NCI-H526 treated with DMSO at 0.1 percent for 48 hours (cell line): ENCODE data around the gene CSRP1.
"Not testable (repeated sequence)": the region's sequence is repeated elsewhere in the genome, so short reads cannot be mapped to it uniquely, and the experiment has no call there.

Source experiments
- DNase-seq: peaks from one replicate; lab custom pipeline; 2025; lab: John Stamatoyannopoulos, UW

CSRP1 gene

DNA sequence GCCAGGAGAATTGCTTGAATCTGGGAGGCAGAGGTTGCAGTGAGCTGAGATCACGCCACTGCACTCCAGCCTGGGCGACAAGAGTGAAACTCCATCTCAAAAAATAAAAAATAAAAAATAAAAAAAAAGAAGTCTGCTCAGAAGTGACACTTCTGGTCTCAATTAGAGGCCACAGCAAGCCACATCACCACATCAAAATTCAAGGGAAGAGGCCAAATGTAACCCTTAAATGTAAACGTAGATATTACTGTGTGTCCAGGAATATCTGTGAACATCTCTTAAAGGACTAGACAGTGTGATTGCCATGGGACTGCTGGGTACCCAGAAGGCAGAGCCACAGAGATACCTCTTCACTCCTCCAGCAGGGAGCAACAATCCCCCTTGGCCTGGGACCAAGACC lies 28.3 kb downstream of the CSRP1 start:
- not testable (repeated sequence) for DNase-seq

DNA sequence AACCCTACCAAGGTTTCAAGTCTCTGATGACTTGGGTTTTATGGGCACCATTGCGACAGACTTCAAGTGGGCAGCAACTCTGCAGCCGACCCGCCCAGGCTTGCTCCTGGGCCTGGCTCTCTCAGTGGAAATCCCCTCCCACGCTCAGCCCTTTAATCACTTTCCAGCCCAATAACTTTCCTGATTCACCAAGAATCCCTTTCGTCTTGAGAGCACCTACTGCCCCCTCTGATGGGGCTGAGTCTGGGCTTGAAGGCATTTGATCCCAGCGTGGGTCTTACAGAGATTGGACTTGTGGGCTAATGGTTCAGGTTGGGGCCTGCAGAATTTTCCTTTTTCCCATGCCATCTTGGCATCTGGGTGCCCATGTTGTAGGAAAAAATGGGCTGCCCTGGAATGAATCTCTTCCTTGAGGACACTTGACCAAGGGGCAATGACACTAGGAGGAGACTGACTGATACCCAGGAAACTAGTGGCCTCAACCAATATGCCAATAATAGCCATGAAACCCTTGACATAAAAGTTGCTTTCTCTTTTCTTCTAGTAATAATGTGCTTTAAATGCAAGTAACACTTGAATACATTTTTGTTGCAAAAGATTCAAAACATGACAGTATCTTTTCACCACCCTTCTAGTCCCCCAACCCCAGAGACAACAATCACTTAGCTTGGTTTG lies 30.1 kb downstream of the CSRP1 start:
- DNase-seq = no peak

DNA sequence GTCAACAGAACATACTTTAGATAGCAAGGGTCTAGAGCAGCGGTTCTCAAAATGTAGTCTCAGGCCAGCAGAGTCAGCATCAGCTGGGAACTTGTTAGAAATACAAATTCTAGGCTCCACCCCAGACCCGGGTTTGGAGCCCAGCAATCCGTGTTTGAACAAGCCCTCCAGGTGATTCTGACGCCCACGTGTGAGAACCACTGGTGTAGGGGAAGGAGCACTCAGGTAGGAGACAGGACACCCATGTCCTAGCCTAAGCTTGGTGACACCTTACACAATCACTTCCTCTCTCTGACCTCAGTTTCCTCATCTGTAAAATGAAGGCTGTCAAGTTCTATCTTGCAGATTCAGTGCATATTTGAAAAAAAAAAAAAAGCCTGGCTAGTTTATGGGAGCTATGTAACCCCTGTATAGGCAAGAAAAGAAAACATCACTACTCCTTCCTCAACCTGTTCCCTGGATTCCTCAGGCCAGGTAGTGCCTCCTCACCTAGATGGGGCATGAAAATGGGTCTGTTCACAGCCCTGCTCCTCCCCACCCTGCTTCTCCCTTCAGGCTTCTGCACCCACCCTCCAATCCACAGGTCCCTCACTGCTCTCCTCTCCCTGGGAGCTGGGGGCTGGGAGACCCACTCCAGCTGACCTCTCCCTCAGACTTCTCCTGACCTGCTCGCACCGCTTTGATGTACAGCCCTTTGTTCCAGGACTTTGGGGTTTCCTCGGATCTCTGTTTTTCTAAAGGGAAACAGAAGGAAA lies 30.8 kb downstream of the CSRP1 start:
- no peak for DNase-seq

DNA sequence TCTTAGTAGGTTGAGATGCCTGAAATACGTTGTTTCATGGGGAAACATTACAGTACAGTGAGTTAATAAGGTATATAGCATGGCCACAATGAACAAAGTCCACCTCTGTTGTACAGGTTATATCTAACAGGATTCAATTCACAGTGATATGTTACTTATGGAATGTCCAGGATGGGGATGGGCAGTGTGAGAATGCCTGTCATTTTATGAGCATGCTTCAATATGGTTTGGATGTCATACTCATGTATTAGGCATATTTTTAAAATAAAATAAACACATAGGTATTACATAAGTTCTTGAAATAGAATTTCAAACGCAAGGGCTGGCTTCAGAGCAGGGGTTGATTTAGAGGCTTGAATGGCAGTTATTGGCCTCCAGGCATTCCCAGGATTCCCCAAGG lies 31.8 kb downstream of the CSRP1 start:
- DNase-seq = no peak

DNA sequence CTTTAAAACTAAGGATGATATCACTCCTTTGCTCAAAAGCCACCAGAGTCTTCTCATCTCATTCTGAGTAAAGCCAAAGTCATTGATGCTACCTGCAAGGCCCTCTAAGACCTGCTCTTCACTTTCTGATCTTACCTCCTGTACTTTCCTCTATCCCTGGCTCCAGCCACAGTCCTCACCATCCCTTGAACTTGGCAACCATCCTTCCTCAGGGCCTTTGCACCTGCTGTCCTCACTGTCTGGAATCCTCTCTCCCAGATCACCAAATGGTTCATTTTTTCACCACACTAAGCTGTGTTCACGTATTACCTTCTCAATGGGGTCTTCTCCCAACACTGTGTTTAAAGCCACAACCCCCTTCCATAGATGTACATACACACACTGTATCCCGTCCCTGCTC lies 33.6 kb downstream of the CSRP1 start:
- no peak for DNase-seq

DNA sequence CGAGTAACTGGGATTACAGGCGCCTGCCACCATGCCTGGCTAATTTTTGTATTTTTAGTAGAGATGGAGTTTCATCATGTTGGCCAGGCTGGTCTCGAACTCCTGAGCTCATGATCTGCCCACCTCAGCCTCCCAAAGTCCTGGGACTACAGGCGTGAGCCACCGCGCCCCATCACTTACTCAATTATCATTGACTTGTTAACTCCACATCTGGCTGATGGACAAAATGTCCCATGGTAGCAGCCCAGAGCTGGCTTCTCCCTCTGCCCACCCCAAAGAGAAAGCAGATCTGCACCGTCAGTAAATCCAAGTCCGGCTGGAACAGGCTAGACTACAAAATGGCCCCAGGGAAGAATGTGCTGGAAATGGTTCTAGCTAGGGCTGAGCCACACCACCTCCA lies 34.6 kb downstream of the CSRP1 start:
- DNase-seq = not testable (repeated sequence)

DNA sequence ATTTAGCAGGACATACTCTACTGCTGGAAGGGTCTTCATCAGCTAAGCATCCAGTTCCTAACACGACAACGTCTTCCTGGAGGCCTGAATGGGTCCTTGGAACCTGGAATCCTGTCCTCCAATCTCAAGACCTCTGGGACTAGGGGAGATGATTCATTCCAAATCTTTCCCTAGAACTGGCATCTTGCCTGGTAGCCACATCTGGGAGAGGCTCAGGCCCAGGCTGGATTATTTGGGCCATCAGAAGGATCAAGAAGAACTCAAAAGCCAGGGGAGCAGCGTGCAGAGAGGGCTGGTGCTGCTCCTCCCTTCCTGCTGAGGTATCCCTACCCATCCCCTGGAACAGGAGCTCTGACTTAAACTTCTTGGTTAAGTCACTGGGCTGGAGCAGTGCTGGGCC lies 35.2 kb downstream of the CSRP1 start:
- no peak for DNase-seq

DNA sequence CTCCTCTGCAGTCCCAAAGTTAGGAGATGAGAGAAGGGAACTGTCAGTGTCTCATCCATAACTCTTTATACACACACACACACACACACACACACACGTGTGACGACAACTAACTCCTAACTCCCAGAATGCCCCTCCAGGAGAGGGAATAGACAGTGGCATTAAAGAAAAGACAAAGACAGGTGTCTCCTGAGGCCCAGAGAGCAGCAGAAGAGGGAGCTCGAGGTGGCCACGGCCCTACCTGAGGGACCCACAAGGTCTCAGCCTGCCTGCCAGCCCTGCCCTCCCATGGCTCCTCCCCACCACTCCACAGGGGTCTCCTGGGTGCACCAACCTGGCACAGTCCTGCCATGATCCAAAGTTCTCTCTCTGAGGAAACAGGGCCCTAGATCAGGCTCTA lies 36.3 kb downstream of the CSRP1 start:
- no peak for DNase-seq

DNA sequence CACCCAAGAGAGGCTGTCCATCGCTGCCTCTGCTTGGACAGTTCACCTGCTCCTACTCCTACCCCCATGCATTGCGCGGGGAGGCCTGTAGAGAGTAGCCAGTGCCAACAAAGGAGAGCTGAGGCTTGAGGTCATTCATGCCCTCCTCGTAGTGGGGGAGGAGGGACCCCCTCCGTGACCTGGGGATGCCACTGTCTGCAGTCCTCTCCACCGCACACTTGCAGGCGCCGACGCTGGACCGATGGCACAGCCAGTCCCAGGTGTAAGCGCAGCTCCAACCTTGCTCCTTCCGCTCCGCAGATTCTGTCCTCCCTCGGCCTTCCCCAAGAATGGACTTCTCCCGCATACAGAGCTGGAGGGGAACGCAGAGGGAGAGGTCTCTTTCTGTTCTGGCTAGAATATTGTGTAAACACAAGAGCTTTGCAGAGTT lies 37.3 kb downstream of the CSRP1 start:
- no peak for DNase-seq

DNA sequence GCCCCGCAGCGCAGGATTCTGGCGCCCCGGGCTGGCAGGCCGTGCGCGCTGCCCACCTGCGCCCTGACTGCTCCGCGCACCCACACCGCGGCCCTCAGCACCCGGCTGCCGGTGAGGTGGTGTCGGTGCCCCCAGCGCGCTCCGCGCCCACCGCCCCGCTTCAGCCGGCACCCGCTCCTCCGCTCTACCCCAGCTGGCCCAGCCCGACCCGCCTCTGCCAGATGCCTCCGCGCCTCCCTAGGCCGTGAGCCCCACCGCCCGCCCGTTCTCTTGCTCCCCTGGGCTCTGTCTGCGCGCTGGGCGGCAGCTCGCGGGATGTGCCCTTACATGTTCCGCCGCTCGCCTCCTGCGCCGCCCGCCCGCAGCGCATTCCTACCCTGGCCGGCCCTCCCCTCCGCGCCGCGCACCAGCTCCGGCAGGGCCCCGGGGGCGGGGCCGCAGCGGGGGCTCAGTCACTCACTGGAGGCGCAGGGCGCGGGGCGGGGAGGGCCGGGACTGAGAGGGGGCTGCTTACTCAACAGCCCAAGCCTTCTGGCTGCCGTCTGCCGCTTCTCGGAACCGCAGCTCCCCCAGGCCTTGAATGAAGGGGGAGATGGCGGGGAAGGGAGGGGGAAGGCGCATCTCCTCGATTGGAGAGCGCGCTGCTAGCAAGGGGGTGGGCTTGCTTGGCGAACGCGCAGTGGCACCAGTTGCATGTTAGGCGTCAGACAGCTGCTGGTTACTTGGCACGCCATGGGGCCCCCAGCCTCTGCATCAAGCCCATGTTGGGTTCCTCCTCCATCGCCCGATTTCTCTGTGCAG lies 37.9 kb downstream of the CSRP1 start, which contains the start of gene PHLDA3:
TSS of gene PHLDA3 (minus strand) at position 345 of the 801 bp plus-strand sequence. CDS start 402 bp downstream, outside the sequence.
- DNase-seq = peak; percentile 53

DNA sequence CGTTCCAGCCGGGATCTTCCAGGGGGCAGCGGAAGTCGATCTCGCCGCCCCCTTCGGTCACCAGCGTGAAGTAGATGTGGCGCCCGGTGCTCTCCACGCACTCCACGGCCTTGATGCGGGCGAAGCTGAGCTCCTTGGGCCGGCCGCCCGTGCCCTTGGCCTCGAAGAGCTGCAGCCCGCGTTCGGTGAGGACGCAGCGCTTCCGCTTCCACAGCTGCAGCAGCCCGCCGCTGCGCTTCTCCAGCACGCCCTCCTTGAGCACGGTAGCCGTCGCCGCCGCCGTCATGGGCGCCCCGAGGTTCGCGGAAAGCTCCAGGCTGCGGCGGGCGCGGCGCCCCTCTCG lies 38.5 kb downstream of the CSRP1 start:
- DNase-seq = no peak

DNA sequence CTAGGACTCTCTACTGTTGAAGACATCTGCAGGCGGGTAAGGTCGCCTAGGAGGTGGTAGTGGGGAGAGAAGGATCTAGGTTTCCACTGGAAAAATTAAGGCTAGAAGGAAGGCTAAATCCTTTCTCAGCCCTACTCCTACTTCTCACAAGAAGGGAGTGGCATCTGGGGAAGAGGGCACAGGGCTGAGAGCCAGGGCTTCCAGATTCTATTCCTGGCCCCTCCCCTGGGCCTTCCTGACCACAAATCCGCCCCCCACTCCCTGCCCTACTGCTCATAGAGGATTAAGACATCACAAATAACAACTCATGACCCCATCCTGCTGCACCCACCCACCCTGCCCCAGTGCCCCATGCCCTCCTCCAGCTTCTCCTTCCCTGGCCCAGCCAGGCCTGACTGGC lies 40.4 kb downstream of the CSRP1 start:
- DNase-seq = no peak

DNA sequence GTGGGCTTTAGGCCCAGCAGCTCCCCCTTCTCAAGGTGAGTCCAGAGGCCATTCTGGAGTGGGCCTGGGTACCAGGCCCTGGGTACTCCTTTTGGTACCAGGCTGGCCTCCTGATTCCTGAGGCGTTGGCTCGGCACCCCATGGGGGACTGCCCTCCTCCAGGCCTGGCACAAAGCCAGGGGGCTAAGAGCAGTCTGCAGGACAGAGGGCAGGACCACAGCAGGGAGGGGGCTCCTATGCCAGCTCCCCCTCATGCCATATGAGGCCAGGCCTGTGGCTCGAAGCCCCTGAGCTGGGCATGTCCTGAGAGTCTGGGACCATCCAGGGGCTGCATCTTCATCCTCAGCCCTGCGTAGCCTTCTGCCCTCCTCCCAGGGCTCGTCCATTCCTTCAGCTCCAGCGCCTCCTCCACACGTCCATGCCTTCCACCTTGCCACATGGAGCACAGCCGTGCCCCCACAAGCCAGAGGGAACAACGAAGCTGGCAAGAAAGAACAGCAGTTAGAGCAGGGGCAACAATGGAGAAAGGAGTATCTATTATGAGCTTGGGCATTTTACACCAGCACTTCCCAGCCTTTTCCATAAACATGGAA lies 41.1 kb downstream of the CSRP1 start:
- DNase-seq = no peak

DNA sequence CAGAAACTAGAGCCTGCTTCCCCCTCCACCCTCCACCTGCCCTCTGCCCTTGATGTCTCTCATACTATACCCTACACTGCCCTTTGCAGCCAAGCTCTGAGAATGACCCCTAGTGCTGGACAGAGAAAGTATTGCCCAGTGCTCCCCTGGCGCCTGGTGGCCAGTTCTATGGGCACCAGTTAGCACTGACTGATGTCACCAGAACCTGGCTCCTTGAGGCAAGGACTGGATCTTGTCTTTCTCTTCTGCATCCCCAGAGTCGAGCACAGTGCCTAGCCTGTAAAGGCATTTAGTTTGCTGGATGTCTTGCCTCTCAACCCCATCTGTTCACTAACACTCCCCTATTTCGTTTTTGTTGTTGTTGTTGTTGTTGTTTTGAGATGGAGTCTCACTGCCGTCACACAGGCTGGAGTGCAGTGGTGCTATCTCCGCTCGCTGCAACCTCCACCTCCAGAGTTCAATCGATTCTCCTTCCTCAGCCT lies 43.8 kb downstream of the CSRP1 start:
- DNase-seq = no peak

DNA sequence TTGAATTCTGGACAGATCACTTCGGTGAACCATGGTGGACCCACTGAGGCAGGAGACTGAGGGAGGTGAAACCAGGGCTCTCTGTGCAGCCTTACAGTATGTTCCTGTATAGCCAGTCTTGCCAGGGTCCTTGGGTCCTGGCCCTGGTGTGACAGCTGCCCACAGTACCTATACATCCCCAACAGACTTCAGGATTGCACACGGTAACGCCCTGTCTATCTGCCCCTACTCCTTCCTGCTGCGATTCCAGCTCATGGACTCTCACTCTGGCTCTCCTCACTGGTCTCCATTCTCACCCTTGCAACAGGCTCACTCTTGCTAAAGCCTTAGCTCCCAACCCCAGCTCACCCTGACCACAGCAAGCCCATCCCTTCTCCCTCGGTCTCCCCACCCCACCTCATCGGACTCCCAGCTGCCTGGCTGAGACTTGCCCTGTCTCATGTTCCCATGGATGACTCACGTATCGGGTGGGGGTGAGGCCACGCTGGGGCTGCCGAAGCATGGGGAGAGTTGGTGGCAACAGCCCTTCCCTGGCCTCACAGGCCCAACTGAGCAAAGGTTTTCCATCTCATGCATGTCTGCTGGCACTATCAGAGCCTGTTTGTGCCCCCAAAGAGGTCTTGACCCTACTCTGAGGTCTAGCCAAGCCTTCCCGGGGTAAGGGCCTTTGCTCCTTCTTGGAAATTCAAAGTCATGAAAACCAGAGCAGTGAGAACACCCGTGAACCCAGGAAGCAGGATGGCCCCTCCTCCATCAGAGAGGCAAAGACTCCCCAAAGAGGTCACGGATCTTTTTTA lies 45.1 kb downstream of the CSRP1 start:
- no peak for DNase-seq

DNA sequence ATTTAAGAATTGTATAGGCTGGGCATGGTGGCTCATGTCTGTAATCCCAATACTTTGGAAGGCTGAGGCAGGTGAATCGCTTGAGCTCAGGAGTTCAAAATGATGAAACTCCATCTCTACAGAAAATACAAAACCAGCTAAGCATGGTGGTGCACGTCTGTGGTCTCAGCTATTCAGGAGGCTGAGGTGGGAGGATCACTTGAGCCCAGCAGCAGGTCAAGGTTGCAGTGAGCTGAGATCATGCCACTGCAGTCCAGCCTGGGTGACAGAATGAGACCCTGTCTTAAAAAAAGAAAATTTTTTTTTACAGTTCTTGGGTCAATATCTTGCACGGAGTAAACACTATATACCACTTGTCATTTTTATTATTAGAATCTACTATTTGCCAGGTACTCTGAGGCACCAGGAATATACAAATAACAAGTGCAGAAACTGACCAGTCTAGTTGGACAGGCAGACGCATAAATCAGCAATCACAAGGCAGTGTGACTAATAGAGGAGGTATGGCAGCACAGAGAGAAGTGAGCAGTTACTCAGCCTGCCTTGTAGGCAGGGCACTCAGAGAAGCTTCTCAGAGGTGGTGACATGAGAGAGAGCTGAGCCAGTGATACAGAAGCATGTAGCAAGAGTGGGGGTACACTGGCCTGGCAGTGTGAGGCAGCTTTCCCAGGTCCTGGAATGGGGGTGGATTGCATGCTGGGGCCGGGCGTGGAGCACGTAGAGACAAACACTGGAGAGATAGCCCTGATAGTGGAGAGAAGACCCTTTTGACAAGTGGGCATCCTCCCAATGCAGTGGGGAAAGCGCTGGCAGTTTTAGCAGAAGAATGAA lies 45.9 kb downstream of the CSRP1 start:
- no peak for DNase-seq

DNA sequence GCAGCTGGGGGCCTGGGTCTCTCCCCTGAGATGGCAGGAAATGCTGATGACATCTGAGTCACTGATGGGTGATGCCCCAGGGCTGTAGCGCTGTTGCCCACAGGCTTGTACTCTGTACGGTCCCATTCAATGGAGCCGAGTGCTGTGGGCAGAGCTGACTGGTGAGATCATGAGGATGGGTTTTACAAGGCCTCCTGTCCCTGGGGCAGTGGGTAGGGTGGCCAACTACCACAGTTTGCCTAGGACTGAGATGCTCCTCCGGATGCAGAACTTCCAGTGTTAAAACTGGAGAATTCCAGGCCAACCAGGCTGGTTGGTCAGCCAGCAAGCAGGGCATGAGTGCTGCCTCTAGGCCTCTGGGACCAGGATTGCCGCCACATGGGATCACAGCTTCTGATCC lies 47.1 kb downstream of the CSRP1 start:
- DNase-seq = no peak

DNA sequence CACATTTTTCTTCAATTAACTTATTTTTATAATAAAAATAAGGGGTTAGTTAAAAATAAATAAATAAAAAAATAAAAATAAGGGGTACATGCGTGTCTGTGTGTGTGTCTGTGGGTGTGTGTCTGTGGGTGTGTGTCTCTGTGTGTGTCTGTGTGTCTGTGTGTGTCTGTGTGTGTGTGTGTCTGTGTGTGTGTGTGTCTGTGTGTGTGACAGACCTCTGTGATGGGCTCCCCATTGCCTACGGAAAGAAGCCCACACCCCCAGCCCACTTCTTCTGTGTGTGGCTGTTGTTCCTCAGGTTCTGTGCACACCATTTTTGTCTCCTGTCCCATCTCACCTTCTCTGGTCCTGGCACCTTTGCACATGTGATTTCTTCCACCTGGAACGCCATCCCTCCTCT lies 47.9 kb downstream of the CSRP1 start:
- no peak for DNase-seq

DNA sequence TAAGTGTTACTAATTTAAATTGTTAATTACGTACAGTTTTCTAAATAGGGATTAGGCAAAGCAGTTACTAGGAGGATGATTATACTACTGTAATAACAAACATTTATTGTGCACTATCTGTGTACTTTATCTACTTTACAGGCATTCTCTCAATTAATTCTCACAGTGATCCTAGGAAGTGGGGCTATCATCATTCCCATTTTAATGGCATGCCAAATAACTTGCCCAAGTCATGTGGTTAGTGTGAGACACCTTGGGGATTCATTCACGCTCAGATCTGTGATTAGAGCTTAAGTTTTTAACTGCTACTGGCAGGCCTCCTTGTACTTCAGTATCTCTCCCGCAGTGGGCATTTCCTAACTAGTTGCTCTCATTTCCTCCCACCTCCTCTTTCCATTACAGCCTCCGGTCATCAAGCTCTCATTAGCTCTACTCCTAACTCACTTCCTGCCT lies 49.4 kb downstream of the CSRP1 start:
- DNase-seq = no peak

DNA sequence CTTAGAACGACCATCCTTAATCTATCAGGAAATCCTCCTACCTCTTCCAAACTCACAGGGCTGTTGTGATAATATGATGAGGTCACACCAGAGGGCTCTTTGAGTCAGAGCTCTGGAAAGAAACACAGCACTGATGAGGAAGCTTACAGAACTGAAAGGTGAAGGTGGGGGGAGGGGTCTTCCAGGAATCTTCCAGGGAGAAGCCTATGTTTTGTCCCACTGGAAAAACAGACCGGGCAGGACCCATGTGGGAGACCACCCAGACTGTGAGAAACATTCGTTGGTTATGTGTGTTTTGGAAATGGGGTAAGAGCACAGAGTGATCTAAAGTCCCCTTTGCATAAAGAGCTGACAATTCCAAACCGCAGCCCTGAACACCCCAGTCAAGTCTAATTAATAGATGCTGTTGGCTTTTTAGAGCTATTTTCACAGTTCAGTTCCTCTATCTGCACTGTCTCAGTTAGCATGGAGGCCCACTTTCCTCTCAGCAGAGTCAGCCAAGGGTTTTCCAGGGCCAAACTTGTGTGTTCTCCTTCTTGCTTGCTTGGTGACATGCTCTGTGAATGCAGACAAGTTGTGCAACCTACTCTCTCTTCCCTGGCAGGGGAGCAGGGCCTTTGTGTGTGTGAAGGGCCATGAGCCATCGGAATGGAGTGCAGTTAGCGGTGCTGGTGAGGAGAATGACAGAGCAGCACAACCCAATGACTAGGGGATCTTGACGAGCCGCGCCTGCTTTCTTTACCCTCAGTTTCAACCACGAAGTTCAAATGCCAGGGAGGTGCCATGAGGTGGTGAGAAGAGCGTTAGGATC lies 50.2 kb downstream of the CSRP1 start:
- DNase-seq = no peak
